Smooth muscle cell (in vitro differentiated cells): Measurements from ENCODE around the gene CDK1. TPM values are rescaled to one million over a fixed set of nuclear protein-coding genes. Genes with fewer than 3 reads are reported as not detected.

Experiments
- DNase-seq: peaks from one replicate; lab custom pipeline; 2025; ENCODE audit not compliant: unreplicated experiment; lab: John Stamatoyannopoulos, UW
- H2AFZ ChIP-seq: fragments of 200-600 bp; sonication (generic); 2 replicates; pipeline ENCODE4 v1.6.0; 2016; ENCODE audit warnings: antibody characterized with exemption, low read depth, mild to moderate bottlenecking
- H3F3A ChIP-seq: fragments of 200-600 bp; sonication (generic); 2 replicates; pipeline ENCODE4 v1.6.0; 2017; ENCODE audit warnings: antibody characterized with exemption, low read depth
- H3K27ac ChIP-seq: fragments of 200-600 bp; sonication (generic); 2 replicates; pipeline ENCODE4 v1.5.1; 2016; ENCODE audit warnings: low read depth, mild to moderate bottlenecking
- H3K27me3 ChIP-seq: fragments of 200-600 bp; sonication (generic); 2 replicates; pipeline ENCODE4 v1.6.1; 2016; ENCODE audit warnings: low read depth, mild to moderate bottlenecking
- H3K36me3 ChIP-seq: fragments of 200-600 bp; sonication (generic); 2 replicates; pipeline ENCODE4 v1.5.1; 2016; ENCODE audit warnings: low read depth
- H3K4me1 ChIP-seq: fragments of 200-600 bp; sonication (generic); 2 replicates; pipeline ENCODE4 v1.5.1; 2016; ENCODE audit warnings: low read depth
- H3K4me2 ChIP-seq: fragments of 200-600 bp; sonication (generic); 2 replicates; pipeline ENCODE4 v1.6.0; 2016; ENCODE audit warnings: mild to moderate bottlenecking
- H3K4me3 ChIP-seq: fragments of 200-600 bp; sonication (generic); 2 replicates; pipeline ENCODE4 v1.5.1; 2016; ENCODE audit warnings: mild to moderate bottlenecking
- H3K79me2 ChIP-seq: fragments of 200-600 bp; sonication (generic); 2 replicates; pipeline ENCODE4 v1.6.0; 2016; ENCODE audit warnings: low read depth, mild to moderate bottlenecking
- H3K9ac ChIP-seq: fragments of 200-600 bp; sonication (generic); 2 replicates; pipeline ENCODE4 v1.6.0; 2016; ENCODE audit warnings: low read depth
- H3K9me3 ChIP-seq: fragments of 200-600 bp; sonication (generic); replicated peaks from 2 replicates; pipeline ENCODE4 v1.5.1; 2016; ENCODE audit warnings: low read depth
- H4K20me1 ChIP-seq: fragments of 200-600 bp; sonication (generic); 2 replicates; pipeline ENCODE4 v1.6.0; 2016; ENCODE audit warnings: low read depth
- CTCF ChIP-seq: fragments of 200-600 bp; sonication (generic); IDR thresholded peaks from 2 replicates; pipeline ENCODE4 v1.5.1; 2017; ENCODE audit warnings: borderline replicate concordance, mild to moderate bottlenecking, antibody characterized with exemption; ENCODE audit not compliant: insufficient read depth, poor library complexity, severe bottlenecking
- WGBS: methylation state at CpG from one replicate; pipeline ENCODE4 v1.1.7; 2016; ENCODE audit warnings: low lambda C conversion rate; 5-methylcytosine and 5-hydroxymethylcytosine counted together
- polyA plus RNA-seq: library from polyadenylated mRNA; unstranded; fragments of >200 nt; fragmentation: Nextera tagmentation; extraction: Ambion mirVana; gene quantifications from 2 replicates; pipeline ENCODE4 v1.2.1, GENCODE V29; 2016
- total RNA-seq: library from RNA; depleted of rRNA; stranded (reverse); fragments of >200 nt; gene quantifications from 2 replicates; pipeline ENCODE4 v1.2.3, GENCODE V29; 2014

The CDK1 gene
- total and polyA plus RNA-seq, 2 experiments from 2014 or later = 46.6 to 56.5 TPM

DNA sequence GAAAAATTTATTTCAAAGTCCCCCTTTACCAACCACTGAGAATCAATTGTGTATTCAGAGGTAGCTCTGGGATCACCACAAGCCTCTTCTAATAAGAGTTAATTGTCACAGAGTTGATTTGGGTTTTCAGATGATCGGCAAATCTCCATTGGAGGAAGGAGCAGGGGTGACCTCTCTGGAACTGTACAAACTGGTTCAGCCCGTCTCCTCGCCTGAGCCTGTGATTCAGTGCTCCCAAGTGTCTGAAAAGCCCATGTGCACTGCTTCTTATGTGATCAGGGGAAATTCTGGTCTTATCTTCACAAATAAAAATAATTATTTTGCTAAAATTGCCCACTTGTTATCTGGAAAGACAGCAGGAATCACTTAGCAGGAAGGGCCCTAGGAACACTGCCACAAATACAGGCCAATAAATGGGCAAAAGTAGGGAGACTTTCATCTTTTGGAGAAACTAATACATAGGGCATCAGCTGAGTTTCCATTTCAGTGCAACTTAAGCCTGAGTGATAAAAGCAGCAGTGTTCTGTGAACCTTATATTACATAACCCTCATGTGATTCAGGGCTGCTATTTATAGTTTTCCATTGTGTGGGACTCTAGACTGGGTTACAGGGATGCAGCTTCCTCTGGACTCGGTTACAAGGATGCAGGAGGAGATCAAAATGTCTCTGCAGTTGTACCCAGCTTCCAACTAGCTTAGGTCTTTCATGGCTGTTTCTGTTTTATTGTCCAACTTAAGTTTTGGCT is 32.3 kb downstream of the CDK1 start:
- Histone ChIP-seq H3F3A (peaks cover 44% of the 10 kb centered on the region), H3K79me2 (no peaks in the 10 kb centered on the region), H4K20me1 (no peaks in the 10 kb centered on the region), H3K9me3 (no peaks in the 10 kb centered on the region), H3K4me2 (peak overlapping the region; percentile 30), H3K4me1 (peaks cover 22% of the 10 kb centered on the region), H2AFZ (peak overlapping the region; percentile 3), H3K36me3 (no peaks in the 10 kb centered on the region), H3K27me3 (no peaks in the 10 kb centered on the region), H3K27ac (peak overlapping the region; percentile 87), H3K4me3 (no peak overlapping the region), H3K9ac (peak overlapping the region; percentile 20)
- DNase-seq = no peak
- WGBS = 18% methylated on average over 4 of the region's 4 CpGs
- TF ChIP-seq CTCF = no peak

DNA sequence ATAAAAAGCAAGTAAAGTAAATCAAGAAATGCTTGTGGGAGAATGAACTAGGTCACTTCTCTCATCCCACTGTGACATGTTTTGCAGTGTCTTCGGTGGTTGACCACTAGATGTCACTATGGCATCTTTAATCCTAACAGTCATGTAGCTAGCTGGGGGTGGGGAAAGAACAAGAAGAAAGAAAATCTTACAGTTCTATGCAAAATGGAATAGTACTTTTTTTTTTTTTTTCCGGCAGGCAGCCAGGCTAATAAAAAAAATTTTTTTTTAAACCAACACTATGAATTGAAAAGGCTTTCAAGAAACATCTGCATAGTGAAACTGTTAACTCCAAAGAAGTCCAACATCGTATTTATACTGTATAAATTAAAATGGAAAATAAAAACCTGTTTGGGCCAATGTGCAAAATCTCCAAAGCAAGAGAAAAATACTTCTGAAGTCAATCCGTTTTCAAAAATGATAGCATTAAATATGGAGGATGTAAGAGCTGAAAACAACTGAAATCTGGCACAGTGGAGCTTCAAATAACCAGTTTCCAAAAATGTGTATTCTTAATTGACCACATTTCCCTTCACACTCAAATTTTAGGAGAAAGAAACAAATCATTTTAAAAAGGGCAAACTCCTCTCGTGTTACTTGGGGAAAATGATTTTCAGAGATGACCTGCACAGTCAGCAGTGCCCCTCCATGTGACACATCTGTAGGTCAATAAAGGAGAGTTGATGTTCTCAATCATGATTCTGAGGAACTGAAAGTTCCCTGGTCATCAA is 38.5 kb downstream of the CDK1 start:
- DNase-seq = no peak
- WGBS = 14% methylated on average over 5 of the region's 5 CpGs
- Histone ChIP-seq H3F3A (peaks cover 36% of the 10 kb centered on the region), H3K4me3 (no peak overlapping the region), H3K27me3 (no peaks in the 10 kb centered on the region), H4K20me1 (no peaks in the 10 kb centered on the region), H3K4me1 (peaks cover 28% of the 10 kb centered on the region), H2AFZ (peak overlapping the region; percentile 70), H3K27ac (peak overlapping the region; percentile 97), H3K9me3 (no peaks in the 10 kb centered on the region), H3K9ac (peak overlapping the region; percentile 19), H3K4me2 (peak overlapping the region; percentile 78), H3K36me3 (no peaks in the 10 kb centered on the region), H3K79me2 (no peaks in the 10 kb centered on the region)
- peak; percentile 84 for TF ChIP-seq CTCF

DNA sequence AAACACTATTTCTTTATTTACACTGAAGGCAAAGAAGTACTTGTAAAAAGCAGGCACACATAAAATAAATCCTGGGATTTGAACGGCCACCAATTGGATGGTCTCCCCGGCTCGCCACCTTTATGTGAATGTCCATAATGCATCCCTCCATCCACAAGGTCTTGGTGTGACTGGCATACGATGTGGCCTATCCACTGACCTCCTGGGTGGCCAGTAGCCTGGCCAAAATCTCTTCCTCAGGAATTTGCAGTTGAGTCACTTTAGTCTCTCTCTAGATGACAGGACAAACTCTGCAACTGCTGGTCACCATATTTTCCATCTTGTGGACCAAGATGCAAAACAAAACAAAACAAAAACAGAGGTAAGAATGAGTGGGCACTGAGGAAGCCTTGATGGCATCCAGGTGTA is 39.1 kb downstream of the CDK1 start:
- Histone ChIP-seq H3K36me3 (no peaks in the 10 kb centered on the region), H3K4me3 (no peak overlapping the region), H3K9ac (peak overlapping the region; percentile 7), H3F3A (peaks cover 36% of the 10 kb centered on the region), H4K20me1 (no peaks in the 10 kb centered on the region), H3K27me3 (no peaks in the 10 kb centered on the region), H2AFZ (peak overlapping the region; percentile 23), H3K9me3 (no peaks in the 10 kb centered on the region), H3K4me1 (peaks cover 30% of the 10 kb centered on the region), H3K4me2 (peak overlapping the region; percentile 78), H3K27ac (peak overlapping the region; percentile 97), H3K79me2 (no peaks in the 10 kb centered on the region)
- TF ChIP-seq CTCF = no peak
- WGBS = 25% methylated on average over 4 of the region's 4 CpGs
- DNase-seq = no peak
